Retinal pigment epithelial cell (primary cell): ENCODE measurements around the gene LYST.

Experiments
- DNase-seq: peaks from one replicate; pipeline ENCODE4 v3.0.0-alpha.2; 2010; ENCODE audit warnings: low read depth
- H3K4me3 ChIP-seq: 2 replicates; pipeline ENCODE4 v1.5.1; 2011; ENCODE audit warnings: mild to moderate bottlenecking, low read length, control low read depth, moderate library complexity
- CTCF ChIP-seq: conservative IDR thresholded peaks from 2 replicates; pipeline ENCODE4 v1.5.1; 2011; ENCODE audit warnings: low read depth, low read length, control low read depth, inconsistent platforms

Gene LYST

DNA sequence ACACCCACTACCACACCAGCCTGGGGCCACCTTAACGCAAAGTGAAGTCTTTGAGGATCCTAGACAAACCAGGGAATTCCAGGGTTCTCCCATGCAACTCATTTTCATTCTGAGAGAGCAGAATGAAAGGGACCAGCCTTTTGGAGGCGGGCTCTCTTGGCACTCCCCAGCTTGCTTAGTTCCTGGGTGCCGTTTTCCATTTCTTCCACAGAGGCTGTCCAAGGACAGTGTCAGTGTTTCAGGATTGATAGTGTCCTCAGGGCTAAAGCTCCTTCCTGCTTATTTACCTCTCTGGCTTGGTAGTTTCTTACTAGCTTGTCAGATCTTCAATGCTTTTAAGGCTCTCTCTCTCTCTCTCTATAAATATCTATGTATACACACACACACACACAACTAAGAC, 187.1 kb downstream of the LYST start:
- TF ChIP-seq CTCF: no peak
- no peak overlapping the region for H3K4me3 ChIP-seq
- DNase-seq: no peak

DNA sequence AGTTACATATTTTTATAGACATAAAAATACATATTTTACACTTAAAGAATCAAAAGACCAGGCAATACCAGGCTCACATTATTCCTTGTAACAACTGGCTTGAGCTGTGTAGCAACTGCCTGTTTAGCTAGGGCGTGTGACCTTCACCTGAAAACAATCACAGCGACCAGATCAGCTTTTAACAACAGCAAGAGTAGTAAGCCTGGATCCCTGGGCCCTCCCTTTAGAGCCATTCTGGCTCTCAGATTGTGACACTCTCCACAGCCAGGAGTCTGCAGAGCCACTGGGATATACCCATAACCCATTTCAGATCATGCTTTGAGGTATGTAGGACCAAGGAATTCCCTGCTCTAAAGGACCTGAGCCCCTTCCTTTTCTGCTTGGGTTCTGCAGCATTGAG, 187.7 kb downstream of the LYST start:
- no peak overlapping the region for H3K4me3 ChIP-seq
- no peak for DNase-seq
- TF ChIP-seq CTCF: no peak

DNA sequence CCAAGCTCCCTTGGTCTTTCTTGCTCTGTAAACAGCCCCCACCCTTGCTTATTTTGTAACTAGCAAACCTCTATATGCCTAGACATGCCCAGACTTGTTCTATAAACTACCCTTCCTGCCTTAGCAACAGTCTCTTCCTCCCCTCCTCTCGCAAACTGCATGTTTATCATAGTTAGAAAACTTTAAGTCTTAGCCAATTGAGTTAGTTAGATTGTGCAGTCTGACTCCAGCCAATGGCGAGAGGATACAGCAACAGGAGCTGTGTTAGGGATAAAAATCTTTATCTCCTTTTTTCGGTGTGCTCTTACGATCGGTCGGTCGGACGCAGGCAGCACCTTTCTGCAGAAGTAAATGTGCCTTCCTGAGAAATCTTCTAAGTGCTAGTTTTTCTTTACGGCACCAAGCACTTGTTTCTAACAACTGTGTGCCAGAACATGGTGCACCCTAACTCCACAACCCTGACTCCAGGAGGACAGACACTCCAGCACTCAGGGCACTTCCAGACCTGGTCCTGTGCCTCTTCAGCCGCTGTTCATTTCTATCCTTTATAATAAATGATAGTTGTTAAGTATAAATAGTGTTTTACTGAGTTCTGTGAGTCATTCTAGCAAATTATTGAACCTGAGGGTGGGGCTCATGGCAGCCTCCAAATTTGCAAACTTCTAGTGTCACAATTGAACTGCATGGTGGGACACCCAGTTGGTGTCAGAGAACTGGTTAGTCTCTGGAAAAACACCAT, 191.4 kb downstream of the LYST start:
- H3K4me3 ChIP-seq: no peak overlapping the region
- TF ChIP-seq CTCF: no peak
- no peak for DNase-seq

DNA sequence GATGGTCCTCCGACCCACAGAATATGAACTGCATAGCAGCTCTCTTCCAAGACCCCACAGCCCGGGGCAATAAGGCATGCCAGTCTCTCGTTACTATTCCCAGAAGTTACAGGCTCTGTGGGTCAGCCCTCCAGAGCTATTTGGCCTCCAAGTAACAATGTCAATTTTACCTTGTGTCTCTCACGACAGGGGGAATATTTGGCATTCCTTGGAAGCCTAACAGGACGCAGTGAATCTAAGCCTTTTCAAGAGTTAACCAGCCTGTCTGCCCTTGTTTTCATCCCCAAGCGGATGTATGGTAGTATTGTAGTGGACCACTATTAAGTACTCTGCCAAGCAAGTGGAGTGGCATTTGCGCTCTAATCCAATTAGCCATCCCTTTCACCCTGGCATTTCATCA, 192.7 kb downstream of the LYST start:
- TF ChIP-seq CTCF: no peak
- peak; percentile 88 for DNase-seq
- no peak overlapping the region for H3K4me3 ChIP-seq

GRCh38 chr1:235671992-235672391, 194.7 kb downstream of the LYST start:
- no peak for TF ChIP-seq CTCF
- DNase-seq: no peak
- H3K4me3 ChIP-seq: no peak overlapping the region

DNA sequence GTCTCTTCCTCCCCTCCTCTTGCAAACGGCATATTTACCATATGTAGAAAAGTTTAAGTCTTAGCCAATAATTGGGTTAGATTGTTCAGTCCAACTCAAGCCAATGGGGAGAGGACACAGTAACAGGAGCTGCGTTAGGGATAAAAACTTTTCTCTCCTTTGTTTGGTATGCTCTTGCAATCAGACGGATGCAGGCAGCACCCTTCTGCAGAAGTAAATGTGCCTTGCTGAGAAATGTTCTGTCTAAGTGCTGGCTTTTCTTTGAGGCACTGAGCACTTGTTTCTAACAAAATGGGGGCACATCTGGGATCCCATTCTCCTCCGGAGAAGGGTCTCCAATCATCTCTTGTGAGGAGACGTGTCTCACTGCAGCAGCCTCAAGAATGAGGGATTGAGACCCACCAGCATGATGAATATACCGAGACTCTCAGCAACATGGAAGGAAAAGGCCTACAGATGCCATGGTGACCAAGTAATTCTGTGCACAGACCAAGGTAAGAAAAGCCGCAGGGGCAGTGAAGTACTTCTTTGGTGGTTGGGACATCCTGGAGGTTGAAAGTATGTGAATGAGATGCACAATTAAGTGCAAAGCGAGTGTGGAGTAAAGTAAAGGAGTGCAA, 196.4 kb downstream of the LYST start:
- no peak for DNase-seq
- TF ChIP-seq CTCF: no peak
- H3K4me3 ChIP-seq: no peak overlapping the region

- no peak for TF ChIP-seq CTCF
Measured at GRCh38 chr1:235669277-235669676, 197.4 kb downstream of the LYST start.

More at GRCh38 chr1:235669277-235669676, 197.4 kb downstream of the LYST start:
- no peak overlapping the region for H3K4me3 ChIP-seq
- DNase-seq: no peak
